Ishikawa (cell line): ENCODE data around the gene IL17RA.

Experiments used
- CEBPB ChIP-seq: IDR thresholded peaks from 2 replicates; pipeline ENCODE4 v1.6.1; 2012
- CREB1 ChIP-seq: IDR thresholded peaks from 2 replicates; pipeline ENCODE4 v1.6.1; 2012; ENCODE audit warnings: low read depth
- EGR1 ChIP-seq: IDR thresholded peaks from 2 replicates; pipeline ENCODE4 v1.6.1; 2012
- EP300 ChIP-seq: IDR thresholded peaks from 2 replicates; pipeline ENCODE4 v1.6.1; 2012; ENCODE audit warnings: borderline replicate concordance
- FOXM1 ChIP-seq: IDR thresholded peaks from 2 replicates; pipeline ENCODE4 v1.6.1; 2012; ENCODE audit warnings: low read depth, borderline replicate concordance
- NFIC ChIP-seq: IDR thresholded peaks from 2 replicates; pipeline ENCODE4 v1.6.1; 2012
- RAD21 ChIP-seq: IDR thresholded peaks from 2 replicates; pipeline ENCODE4 v1.6.1; 2012; ENCODE audit warnings: low read depth
- TAF1 ChIP-seq: IDR thresholded peaks from 2 replicates; pipeline ENCODE4 v1.6.1; 2012; ENCODE audit warnings: low read depth, mild to moderate bottlenecking
- TCF12 ChIP-seq: IDR thresholded peaks from 2 replicates; pipeline ENCODE4 v1.6.1; 2012; ENCODE audit warnings: low read depth
- TEAD4 ChIP-seq: IDR thresholded peaks from 2 replicates; pipeline ENCODE4 v1.6.1; 2012
- YY1 ChIP-seq: IDR thresholded peaks from 2 replicates; pipeline ENCODE4 v1.6.1; 2012; ENCODE audit warnings: low read depth
- ZBTB7A ChIP-seq: IDR thresholded peaks from 2 replicates; pipeline ENCODE4 v1.6.1; 2012; ENCODE audit warnings: low read depth
- TF ChIP-seq, protein P1 (sequence below): IDR thresholded peaks from 2 replicates; pipeline ENCODE4 v1.6.1; 2012
- TF ChIP-seq, protein P2 (sequence below): IDR thresholded peaks from 2 replicates; pipeline ENCODE4 v1.6.1; 2012
- TF ChIP-seq, protein P3 (sequence below): IDR thresholded peaks from 2 replicates; pipeline ENCODE4 v1.6.1; 2012; ENCODE audit warnings: low read depth, mild to moderate bottlenecking

IL17RA gene

DNA sequence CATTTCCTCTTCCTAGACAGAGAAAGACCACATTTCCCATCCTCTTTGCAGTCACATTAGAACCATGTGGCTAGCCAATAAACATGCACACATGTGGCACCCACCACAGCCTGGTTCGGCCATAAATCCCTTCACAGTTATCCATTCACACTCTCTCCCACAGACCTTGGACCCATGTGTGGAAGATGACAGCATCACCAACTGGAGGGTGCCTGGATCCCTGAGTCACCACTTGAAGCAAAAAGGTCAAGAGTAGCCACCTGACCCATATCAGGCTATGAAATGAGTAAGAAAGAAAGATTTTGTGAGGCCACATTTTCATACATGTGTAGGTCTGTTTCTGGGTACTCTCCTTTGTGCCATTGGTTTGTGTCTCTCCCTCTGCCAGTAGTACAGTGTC lies 45.4 kb downstream of the IL17RA start:
- TF ChIP-seq ZBTB7A: no peak
- TF ChIP-seq, protein P1, sequence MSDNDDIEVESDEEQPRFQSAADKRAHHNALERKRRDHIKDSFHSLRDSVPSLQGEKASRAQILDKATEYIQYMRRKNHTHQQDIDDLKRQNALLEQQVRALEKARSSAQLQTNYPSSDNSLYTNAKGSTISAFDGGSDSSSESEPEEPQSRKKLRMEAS: no peak
- TF ChIP-seq TAF1: no peak
- TF ChIP-seq RAD21: no peak
- no peak for TF ChIP-seq EGR1
- TF ChIP-seq TEAD4: no peak
- no peak for TF ChIP-seq EP300
- TF ChIP-seq, protein P2, sequence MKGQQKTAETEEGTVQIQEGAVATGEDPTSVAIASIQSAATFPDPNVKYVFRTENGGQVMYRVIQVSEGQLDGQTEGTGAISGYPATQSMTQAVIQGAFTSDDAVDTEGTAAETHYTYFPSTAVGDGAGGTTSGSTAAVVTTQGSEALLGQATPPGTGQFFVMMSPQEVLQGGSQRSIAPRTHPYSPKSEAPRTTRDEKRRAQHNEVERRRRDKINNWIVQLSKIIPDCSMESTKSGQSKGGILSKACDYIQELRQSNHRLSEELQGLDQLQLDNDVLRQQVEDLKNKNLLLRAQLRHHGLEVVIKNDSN: no peak
- TF ChIP-seq YY1: no peak
- TF ChIP-seq CREB1: no peak
- no peak for TF ChIP-seq CEBPB
- TF ChIP-seq TCF12: no peak
- TF ChIP-seq, protein P3, sequence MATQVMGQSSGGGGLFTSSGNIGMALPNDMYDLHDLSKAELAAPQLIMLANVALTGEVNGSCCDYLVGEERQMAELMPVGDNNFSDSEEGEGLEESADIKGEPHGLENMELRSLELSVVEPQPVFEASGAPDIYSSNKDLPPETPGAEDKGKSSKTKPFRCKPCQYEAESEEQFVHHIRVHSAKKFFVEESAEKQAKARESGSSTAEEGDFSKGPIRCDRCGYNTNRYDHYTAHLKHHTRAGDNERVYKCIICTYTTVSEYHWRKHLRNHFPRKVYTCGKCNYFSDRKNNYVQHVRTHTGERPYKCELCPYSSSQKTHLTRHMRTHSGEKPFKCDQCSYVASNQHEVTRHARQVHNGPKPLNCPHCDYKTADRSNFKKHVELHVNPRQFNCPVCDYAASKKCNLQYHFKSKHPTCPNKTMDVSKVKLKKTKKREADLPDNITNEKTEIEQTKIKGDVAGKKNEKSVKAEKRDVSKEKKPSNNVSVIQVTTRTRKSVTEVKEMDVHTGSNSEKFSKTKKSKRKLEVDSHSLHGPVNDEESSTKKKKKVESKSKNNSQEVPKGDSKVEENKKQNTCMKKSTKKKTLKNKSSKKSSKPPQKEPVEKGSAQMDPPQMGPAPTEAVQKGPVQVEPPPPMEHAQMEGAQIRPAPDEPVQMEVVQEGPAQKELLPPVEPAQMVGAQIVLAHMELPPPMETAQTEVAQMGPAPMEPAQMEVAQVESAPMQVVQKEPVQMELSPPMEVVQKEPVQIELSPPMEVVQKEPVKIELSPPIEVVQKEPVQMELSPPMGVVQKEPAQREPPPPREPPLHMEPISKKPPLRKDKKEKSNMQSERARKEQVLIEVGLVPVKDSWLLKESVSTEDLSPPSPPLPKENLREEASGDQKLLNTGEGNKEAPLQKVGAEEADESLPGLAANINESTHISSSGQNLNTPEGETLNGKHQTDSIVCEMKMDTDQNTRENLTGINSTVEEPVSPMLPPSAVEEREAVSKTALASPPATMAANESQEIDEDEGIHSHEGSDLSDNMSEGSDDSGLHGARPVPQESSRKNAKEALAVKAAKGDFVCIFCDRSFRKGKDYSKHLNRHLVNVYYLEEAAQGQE: no peak
- no peak for TF ChIP-seq NFIC
- no peak for TF ChIP-seq FOXM1

DNA sequence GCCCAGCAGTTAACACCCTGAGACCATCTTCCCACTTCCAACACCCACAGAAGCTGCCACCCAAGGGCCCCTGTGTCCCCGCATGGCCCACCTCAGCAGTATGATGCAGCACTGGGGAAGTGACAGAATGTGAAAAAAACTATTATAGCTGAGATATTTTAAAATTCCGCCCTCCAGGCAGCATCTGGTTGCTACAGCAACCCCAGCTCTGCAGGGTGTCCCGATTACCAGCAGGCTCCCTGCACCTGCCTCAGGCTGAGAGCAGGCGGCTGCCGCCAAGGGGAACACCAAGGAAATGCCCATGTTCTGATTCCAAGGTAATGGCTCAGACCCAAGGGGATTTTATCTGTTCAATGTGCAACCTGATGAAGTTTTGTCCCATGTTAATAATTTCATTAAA lies 46.9 kb downstream of the IL17RA start:
- TF ChIP-seq ZBTB7A (no peak), CEBPB (no peak), RAD21 (no peak; the same call in 1 of the 2 replicates), NFIC (no peak), TCF12 (no peak), TAF1 (no peak), TEAD4 (no peak), FOXM1 (no peak), CREB1 (no peak), EP300 (no peak), EGR1 (no peak), YY1 (no peak)
- TF ChIP-seq, protein P2: no peak
- TF ChIP-seq, protein P3: no peak
- TF ChIP-seq, protein P1: no peak

DNA sequence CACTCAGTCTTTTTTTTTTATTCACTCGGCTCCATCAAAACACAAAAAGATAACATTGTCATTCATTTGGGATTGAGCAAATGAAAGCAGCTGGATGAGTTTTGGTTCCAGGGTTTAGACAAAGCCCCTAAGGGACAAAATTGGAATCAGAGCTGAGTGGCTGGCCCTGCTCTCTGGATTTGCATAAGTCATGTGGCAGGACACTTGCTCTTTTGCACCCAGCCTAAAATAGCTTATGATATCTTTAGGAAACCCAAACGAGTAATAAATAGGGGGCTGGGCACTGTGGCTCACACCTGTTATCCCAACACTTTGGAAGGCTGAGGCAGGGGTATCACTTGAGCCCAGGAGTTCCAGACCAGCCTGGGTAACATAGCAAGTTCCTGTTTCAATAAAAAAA lies 47.3 kb downstream of the IL17RA start:
- TF ChIP-seq TAF1 (no peak), TEAD4 (no peak), YY1 (no peak), EP300 (no peak), TCF12 (no peak), ZBTB7A (no peak), CEBPB (no peak), NFIC (no peak)
- TF ChIP-seq, protein P3: no peak

DNA sequence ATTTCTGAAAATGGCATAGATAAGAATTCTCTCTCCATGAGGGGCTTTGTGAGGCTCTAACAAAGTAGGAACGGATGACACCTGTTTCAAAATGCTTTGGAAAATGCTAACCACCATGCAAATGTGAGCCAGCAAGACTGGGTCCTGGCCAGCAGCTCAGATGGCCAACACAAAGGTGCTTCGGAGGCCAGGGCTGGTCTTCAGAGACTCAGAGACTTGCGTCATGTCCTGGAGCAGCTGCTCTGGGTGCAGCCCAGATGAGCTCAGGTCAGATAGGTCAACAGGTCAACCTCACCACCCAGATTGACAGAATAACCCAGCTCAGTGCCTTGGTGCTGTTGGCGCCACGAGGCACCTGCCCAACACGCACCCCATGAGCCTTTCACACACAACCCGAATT lies 48.3 kb downstream of the IL17RA start:
- TF ChIP-seq EGR1: no peak
- TF ChIP-seq, protein P1: no peak
- no peak for TF ChIP-seq CREB1
- TF ChIP-seq, protein P2: no peak
- no peak for TF ChIP-seq NFIC
- TF ChIP-seq EP300: no peak
- no peak for TF ChIP-seq CEBPB
- TF ChIP-seq FOXM1: no peak
- TF ChIP-seq, protein P3: no peak
- TF ChIP-seq TAF1: no peak
- TF ChIP-seq RAD21: no peak
- no peak for TF ChIP-seq YY1
- TF ChIP-seq ZBTB7A: no peak
- no peak for TF ChIP-seq TCF12
- no peak for TF ChIP-seq TEAD4
